NB4 (cell line): ENCODE measurements around the gene MAP3K20.
"Not testable (repeated sequence)": the region's sequence is repeated elsewhere in the genome, so short reads cannot be mapped to it uniquely, and the experiment has no call there.

Experiments used
- DNase-seq: peaks from one replicate; pipeline ENCODE4 v3.0.0; 2010; ENCODE audit warnings: low read depth
- H3K4me3 ChIP-seq: one replicate; pipeline ENCODE4 v1.5.1; 2011; ENCODE audit warnings: mild to moderate bottlenecking, low read depth, low read length, moderate library complexity
- CTCF ChIP-seq: IDR thresholded peaks from one replicate; pipeline ENCODE4 v1.5.1; 2012; ENCODE audit warnings: low read depth, low read length
- MAX ChIP-seq: IDR thresholded peaks from 2 replicates; pipeline ENCODE4 v1.6.1; 2011; ENCODE audit warnings: low read depth, low read length
- MYC ChIP-seq: IDR thresholded peaks from 2 replicates; pipeline ENCODE4 v1.6.1; 2011; ENCODE audit warnings: low read depth, low read length
- POLR2A ChIP-seq: IDR thresholded peaks from 2 replicates; pipeline ENCODE4 v1.6.1; 2011; ENCODE audit warnings: mild to moderate bottlenecking; ENCODE audit not compliant: insufficient read length; ENCODE audit errors: extremely low read depth

Gene MAP3K20

GRCh38 chr2:173271135-173271534 lies 195.5 kb downstream of the MAP3K20 start:
- no peak overlapping the region for H3K4me3 ChIP-seq
- TF ChIP-seq CTCF = no peak
- peak; percentile 54 for TF ChIP-seq MAX
- peak; percentile 89 for DNase-seq

- DNase-seq = peak; percentile 35
- no peak for TF ChIP-seq MYC
- H3K4me3 ChIP-seq = no peak overlapping the region
Measured at GRCh38 chr2:173271825-173272224, 196.2 kb downstream of the MAP3K20 start.

GRCh38 chr2:173272849-173273248 lies 197.2 kb downstream of the MAP3K20 start:
- TF ChIP-seq MAX (no peak), CTCF (no peak)
- no peak overlapping the region for H3K4me3 ChIP-seq
- DNase-seq = no peak

GRCh38 chr2:173278794-173279526 lies 203.3 kb downstream of the MAP3K20 start:
- TF ChIP-seq MYC = no peak
- no peak for TF ChIP-seq POLR2A
- TF ChIP-seq CTCF = no peak
- TF ChIP-seq MAX = no peak
- no peak overlapping the region for H3K4me3 ChIP-seq

GRCh38 chr2:173279527-173279868 lies 203.9 kb downstream of the MAP3K20 start:
- no peak overlapping the region for H3K4me3 ChIP-seq
- no peak for TF ChIP-seq MYC
- no peak for TF ChIP-seq MAX
- TF ChIP-seq POLR2A = no peak
- no peak for TF ChIP-seq CTCF
- no peak for DNase-seq

More at GRCh38 chr2:173278794-173279526, 203.3 kb downstream of the MAP3K20 start:
- DNase-seq = peak; percentile 28

- H3K4me3 ChIP-seq = no peak overlapping the region
- no peak for DNase-seq
- TF ChIP-seq CTCF (no peak), POLR2A (no peak), MAX (no peak)
Measured at GRCh38 chr2:173280853-173281252, 205.2 kb downstream of the MAP3K20 start.

- H3K4me3 ChIP-seq, DNase-seq: not testable (repeated sequence)
Measured at GRCh38 chr2:173281898-173282297, 206.3 kb downstream of the MAP3K20 start.
